ENCODE measurements around the gene UBXN6.

Gene UBXN6

DNA sequence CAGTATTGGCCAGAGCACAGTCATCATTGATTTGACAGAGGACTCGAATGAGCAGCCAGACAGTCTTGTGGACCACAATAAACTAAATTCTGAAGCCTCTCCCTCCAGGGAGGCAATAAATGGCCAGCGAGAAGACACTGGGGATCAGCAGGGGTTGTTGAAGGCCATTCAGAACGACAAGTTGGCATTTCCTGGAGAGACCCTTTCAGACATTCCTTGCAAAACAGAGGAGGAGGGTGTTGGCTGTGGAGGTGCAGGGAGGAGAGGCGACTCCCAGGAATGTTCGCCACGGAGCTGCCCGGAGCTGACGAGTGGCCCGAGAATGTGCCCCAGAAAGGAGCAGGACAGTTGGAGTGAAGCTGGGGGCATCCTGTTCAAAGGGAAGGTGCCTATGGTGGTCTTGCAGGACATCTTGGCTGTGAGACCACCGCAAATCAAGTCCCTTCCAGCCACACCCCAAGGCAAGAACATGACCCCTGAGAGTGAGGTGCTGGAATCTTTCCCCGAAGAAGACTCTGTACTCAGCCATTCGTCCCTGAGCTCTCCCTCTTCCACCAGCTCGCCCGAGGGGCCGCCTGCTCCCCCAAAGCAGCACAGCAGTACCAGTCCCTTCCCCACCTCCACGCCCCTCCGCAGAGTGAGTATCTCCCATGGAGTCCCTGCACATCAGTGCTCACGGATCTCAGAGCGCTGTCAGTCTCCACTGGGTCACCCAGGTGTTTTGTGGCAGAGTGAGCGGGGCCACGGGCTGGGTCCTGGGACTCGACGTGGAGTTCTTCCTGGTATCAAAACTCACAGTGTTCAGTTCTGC lies 48.3 kb downstream of the UBXN6 start:
- H3K27ac ChIP-seq: no peak overlapping the region

DNA sequence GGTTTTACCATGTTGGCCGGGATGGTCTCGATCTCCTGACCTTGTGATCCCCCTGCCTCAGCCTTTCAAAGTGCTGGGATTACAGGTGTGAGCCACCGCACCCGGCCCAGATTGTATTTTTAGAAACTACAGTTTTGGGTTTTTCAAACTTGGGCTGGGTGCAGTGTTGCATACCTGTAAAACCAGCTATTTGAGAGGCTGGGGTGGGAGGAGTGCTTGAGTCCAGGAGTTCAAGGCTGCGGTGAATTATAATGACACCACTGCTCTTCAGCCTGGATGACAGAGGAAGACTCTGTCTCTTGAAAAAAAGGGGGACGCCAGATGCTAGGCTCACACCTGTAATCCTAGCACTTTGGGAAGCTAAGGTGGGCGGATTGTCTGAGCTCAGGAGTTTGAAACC lies 51.0 kb downstream of the UBXN6 start:
- H3K27ac ChIP-seq: 0 out of 2 replicates have a peak overlapping the region, but pooled peaks have one; percentile 26
- TF ChIP-seq, protein P1, sequence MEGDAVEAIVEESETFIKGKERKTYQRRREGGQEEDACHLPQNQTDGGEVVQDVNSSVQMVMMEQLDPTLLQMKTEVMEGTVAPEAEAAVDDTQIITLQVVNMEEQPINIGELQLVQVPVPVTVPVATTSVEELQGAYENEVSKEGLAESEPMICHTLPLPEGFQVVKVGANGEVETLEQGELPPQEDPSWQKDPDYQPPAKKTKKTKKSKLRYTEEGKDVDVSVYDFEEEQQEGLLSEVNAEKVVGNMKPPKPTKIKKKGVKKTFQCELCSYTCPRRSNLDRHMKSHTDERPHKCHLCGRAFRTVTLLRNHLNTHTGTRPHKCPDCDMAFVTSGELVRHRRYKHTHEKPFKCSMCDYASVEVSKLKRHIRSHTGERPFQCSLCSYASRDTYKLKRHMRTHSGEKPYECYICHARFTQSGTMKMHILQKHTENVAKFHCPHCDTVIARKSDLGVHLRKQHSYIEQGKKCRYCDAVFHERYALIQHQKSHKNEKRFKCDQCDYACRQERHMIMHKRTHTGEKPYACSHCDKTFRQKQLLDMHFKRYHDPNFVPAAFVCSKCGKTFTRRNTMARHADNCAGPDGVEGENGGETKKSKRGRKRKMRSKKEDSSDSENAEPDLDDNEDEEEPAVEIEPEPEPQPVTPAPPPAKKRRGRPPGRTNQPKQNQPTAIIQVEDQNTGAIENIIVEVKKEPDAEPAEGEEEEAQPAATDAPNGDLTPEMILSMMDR (IDR thresholded peaks at IDR 0.05): no peak
- TF ChIP-seq ZFX (IDR thresholded peaks at IDR 0.05; ENCODE audit: borderline replicate concordance): no peak

More for the DNA sequence above, 48.3 kb downstream of the UBXN6 start:
- TF ChIP-seq, protein P1 (IDR thresholded peaks at IDR 0.05): no peak
- TF ChIP-seq ZFX (IDR thresholded peaks at IDR 0.05; ENCODE audit: borderline replicate concordance): no peak

DNA sequence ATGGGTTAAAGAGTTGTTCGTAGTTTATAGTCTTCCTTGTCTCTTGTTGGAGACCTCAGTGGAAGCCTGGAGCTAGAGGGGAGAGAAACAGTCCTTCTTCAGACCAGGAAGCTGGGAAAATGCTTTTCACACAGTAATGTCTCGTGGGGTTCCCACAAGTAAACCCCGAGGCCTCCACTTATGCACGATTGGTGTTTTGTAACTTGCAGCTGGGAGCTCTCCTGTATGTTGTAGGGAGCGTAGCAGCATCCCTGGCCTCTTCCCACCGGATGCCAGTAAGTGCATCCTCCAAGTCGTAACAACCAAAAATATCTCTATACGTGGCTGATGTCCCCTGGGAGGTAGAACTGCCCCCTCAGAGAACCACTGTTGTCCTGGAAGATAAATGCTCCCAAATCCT lies 51.6 kb downstream of the UBXN6 start:
- TF ChIP-seq ZFX (IDR thresholded peaks at IDR 0.05; ENCODE audit: borderline replicate concordance): no peak
- TF ChIP-seq, protein P1 (IDR thresholded peaks at IDR 0.05): no peak
- 0 out of 2 replicates have a peak overlapping the region, but pooled peaks have one; percentile 26 for H3K27ac ChIP-seq

DNA sequence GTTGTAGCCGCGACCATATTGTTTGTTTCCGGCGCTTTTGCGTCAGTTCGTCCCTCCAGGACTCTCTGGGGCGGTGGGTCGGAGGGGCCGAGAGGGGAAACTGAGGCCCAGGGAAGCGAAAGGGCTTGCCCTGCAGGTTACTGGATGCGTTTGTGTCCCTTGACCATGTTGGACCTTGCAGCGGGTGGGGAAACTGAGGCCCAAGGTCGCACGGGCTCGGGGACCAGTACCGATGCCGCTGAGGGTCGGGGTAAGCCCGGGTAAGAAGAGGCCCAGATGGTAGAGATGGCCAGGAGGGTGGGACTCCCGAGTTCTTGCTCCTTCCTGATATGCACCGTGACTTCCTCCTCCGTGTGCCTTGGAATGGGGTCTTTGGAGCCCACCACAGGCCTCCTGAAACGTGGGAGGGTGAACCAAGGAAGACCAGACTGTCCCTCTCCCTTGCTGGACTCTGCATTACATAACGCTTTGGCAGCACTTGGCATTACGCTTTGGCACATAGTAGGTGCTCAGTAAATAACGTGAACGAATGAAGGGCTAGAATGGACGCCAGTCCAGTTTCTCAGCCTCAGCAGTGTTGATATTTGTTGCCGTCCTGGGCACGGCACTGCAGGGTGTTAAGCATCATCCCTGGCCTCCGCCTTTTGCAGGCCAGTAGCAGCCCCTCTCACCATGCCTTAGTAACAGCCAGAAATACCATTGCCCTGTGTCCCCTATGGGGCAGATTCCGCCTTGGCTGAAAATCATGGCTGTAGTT lies 54.4 kb downstream of the UBXN6 start:
- peak overlapping the region; percentile 83 for H3K27ac ChIP-seq

DNA sequence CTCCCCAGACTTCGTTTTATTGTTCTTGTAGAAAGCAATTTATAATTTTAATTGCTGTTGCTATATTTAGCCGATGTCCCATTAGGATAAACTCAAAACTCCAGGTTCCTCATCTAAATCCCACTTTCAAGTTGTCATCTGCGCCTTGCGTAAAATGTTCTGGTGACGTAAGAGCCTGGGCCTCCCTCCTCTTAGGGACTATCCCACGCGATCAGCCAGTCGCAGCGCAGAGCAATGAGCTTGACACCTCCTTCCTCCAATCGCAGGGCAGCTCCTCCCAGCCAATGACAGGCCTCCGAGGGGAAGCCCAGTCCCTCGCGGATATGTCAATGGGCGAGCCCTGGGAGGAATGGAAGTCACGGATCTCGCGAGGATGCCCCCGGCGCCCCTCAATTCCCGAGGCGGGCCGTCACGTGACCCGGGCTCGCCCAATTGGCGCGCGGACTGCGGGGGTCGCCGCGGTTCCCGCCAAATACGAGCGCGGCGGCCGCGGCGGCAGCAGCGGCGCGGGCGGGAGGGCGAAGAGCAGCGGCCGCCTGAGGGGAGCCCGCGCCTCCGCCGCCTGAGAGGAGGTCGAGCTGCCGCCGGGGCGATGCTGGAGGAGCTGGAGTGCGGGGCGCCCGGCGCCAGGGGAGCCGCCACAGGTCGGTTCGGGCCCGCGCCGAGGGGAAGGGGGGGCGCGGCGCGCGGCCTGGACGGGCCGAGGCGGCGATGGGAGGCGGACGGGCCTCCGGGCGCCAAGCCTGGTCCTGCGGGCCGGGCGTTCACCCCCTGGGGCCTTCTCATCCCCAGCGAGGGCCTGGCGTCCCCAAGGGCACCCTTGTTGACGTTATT lies 55.2 kb downstream of the UBXN6 start, which contains the start of gene CHAF1A:
Gene CHAF1A (plus strand): TSS at position 470 of the 834 bp plus-strand sequence. CDS start 123 bp downstream, at position 593.
- peak within 1 kb of the TSS; percentile 83 for H3K27ac ChIP-seq
- TF ChIP-seq, protein P1 (IDR thresholded peaks at IDR 0.05): no peak
- no peak for TF ChIP-seq ZFX (IDR thresholded peaks at IDR 0.05; ENCODE audit: borderline replicate concordance)

More for the DNA sequence above, 54.4 kb downstream of the UBXN6 start:
- TF ChIP-seq, protein P1 (IDR thresholded peaks at IDR 0.05): no peak
- TF ChIP-seq ZFX (IDR thresholded peaks at IDR 0.05; ENCODE audit: borderline replicate concordance): no peak

DNA sequence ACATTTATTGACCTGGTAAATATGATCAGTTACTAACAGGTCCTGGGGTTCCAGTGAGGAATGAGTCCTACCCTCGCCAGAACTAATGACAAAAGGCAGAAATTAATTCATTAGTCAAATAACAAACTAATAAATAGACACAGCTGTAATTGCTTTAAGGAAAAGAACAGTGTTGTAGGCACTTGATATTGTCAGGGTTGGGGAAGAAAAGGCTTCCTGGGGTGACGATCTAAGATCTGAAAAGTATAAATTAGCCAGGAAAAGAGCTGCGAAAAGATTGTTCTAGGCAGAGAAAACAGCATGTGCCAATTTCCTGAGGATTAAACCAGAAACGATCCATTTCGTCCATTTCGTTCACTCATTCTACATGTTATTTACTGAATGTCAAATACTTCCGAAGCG lies 55.8 kb downstream of the UBXN6 start:
- peak overlapping the region; percentile 83 for H3K27ac ChIP-seq
- TF ChIP-seq ZFX (IDR thresholded peaks at IDR 0.05; ENCODE audit: borderline replicate concordance): no peak
- TF ChIP-seq, protein P1 (IDR thresholded peaks at IDR 0.05): no peak
